Measurements from ENCODE around the gene HGF.

- no peak for TF ChIP-seq POLR2AphosphoS5 (IDR thresholded peaks at IDR 0.05)
- no peak for TF ChIP-seq EP300 (IDR thresholded peaks at IDR 0.05)
- TF ChIP-seq CTCF (IDR thresholded peaks at IDR 0.05) = no peak
Measured at GRCh38 chr7:81754918-81755696, 14.7 kb downstream of the HGF start.

Measured in sigmoid colon (tissue), 4 donors.